A204.1 (cell line): ENCODE measurements around the gene ESR2.
A peak's percentile ranks its signal among the peaks of the same experiment; 100 is the strongest.
"Not testable (repeated sequence)": the region's sequence is repeated elsewhere in the genome, so short reads cannot be mapped to it uniquely, and the experiment has no call there.

ENCODE experiments used
- FAIRE-seq: peaks from 2 replicates; lab custom pipeline; 2012; peaks lifted over from hg19 to GRCh38; lab: Jason Lieb, UNC

ESR2 gene

DNA sequence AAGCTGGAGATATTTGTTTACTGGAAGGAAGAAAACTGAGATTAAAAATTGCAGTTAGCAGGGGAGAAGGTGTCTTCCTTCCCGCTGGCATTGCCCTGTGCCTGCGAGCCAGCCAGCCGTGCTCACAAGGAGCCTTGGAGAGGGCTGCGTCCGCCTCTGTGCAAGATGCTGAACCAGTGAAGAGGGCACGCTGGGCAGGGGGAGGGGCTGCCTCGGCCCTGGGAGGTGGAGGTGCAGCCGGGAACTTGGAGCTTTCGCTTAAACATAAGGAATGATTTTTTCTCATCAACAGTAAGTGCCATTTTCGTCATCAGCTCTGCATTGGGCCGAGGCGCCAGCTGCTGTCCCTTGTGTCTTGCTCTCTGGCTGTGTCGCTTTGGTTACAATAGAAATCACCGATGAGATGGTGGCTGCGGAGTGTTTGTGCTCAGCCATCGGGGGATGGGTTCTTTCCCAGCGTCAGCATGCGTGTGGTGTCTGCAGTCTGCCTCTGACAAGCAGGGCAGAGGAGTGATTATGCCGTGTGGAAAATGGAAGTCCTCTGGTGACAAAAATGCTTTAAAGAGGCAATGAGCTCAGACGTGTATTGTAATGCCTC is 97.3 kb downstream of the ESR2 start:
- no peak for FAIRE-seq

GRCh38 chr14:64196056-64196455 is 98.1 kb downstream of the ESR2 start:
- FAIRE-seq = no peak

DNA sequence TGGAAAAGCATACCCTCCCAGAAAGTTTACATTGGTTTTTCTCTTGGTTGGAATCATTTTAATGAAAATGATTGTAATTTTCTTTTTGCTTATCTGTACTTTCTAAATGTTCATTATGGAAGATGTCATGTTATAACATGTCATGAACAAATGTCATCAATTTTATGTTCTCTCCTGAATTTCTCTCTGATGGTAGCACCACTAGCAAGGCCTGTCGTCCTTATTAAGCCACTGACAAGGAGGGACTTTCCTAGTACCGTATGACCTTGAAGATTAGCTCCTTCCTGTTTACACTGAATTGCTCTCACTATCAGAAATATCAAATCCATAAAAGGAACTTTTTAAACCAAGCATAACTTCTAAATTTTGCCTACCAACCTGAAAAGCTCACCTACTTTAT is 99.0 kb downstream of the ESR2 start:
- no peak for FAIRE-seq

DNA sequence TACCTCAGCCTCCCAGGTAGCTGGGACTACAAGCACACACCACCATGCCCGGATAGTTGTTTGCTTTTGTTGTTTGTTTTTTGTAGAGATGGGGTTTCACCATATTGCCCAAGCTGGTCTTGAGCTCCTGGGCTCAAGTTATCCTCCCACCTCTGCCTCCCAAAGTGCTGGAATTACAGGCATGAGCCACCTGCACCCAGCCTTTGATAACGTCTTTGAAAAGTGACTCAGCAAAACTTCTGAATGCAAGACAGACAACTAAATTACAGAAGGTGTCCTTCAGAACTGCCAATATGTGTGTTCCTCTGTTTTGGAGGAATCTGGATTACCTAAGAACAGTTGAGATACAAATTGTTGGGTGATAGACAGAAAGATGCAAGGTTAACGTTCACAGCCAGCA is 99.8 kb downstream of the ESR2 start:
- no peak for FAIRE-seq

DNA sequence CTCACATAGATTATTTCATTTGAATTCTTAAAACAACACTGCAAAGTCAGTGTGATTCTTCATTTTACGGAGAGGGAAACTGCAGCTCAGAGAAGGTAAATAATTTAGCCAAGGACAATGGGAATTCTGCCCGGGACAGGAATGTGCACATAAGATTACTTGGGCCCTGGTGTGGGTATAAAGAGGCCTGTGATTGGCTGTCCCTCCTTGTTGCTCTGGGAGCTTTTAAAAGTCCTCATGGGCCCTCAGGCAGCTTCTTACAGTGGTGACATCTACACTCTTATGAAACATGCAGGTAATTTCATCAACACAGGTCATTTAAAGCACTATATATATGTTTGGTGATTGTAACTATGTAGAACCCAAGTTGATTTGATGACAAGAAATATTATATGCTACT is 100.3 kb downstream of the ESR2 start:
- no peak for FAIRE-seq

- no peak for FAIRE-seq
Measured at GRCh38 chr14:64191756-64192155, 102.4 kb downstream of the ESR2 start.

DNA sequence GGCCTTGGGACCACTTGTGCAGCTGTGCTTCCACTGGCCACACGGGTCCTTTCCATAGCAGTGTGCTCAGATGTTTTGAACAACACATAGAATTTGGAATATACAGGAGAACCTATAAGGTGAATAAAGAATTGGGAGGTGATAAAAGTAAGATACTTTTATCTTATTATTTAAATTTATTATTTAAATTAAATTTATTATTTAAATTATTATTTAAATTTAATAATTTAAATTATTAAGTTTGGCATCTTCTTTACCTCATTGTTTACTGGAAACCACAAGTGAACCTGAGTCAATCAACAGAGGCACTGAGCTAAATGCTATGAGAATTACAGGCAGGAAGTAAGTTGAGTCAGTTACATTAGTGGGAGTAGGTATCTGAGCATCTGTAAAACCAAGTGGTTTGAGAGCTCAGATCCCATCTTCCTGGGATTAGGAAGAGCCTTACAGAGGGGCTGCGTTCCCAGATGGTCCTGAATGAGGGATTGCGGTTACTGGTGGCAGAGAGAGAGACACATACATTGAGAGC is 103.1 kb downstream of the ESR2 start:
- no peak for FAIRE-seq

- peak; percentile 35 for FAIRE-seq
Measured at GRCh38 chr14:64187331-64187730, 106.8 kb downstream of the ESR2 start.

- no peak for FAIRE-seq
Measured at GRCh38 chr14:64186231-64187129, 107.7 kb downstream of the ESR2 start.

DNA sequence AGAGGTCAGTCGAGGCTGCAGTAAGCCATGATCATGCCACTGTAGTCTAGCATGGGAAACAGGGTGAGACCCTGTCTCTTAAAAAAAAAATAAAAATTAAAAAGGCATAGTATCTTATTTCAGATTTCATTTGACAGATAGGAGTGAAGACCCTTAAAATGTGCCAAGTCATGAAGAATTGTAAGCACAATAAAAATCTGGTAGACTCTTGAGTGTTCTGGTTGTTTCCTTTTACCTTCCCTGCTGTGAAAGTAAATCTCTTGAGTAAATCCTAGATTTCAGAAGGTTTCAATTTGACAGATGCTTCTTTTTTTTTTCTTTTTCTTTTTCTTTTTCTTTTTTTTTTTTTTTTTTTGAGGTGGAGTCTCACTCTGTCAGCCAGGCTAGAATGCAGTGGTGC is 109.0 kb downstream of the ESR2 start:
- no peak for FAIRE-seq

DNA sequence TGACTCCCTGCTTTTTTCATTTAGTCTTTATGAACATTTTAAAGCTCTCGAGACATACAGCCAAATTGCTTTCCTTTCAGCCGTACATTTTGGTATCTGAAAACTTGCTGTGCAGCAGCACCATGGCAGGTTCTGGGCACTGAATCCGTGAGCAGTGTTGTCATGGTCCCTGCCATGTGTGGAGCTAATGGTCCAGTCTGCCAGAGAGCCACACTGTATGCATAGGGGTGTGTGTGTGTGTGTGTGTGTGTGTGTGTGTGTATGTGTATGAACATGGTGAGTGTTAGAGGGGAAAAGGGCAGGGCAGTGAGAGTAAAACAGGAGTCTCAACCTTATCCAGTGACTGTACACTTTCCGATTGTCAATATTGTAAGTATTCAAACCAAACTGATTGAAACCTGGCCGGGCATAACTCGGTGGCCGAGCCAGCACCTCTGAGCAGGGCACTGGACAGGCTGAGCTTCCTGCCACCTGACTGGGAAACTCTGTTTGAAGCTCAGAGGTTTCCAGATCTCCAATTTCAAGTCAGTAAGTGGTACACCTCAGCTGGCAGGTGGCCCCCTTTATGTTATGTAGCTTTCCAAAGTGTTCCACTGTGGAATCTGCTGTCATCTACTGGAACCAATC is 110.0 kb downstream of the ESR2 start:
- no peak for FAIRE-seq

DNA sequence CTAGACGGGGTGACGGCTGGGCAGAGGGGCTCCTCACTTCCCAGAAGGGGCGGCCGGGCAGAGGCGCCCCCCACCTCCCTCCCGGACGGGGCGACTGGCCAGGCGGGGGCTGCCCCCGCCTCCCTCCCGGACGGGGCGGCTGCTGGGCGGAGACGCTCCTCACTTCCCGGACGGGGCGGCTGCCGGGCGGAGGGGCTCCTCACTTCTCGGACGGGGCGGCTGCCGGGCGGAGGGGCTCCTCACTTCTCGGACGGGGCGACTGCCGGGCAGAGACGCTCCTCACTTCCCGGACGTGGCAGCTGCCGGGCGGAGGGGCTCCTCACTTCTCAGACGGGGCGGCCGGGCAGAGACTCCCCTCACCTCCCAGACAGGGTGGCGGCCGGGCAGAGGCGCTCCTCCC is 111.3 kb downstream of the ESR2 start:
- not testable (repeated sequence) for FAIRE-seq

- no peak for FAIRE-seq
Measured at GRCh38 chr14:64178814-64179213, 115.4 kb downstream of the ESR2 start.

- FAIRE-seq = no peak
Measured at GRCh38 chr14:64176330-64176729, 117.8 kb downstream of the ESR2 start.

- FAIRE-seq = no peak
Measured at GRCh38 chr14:64174922-64175782, 119.0 kb downstream of the ESR2 start.

- FAIRE-seq = no peak
Measured at GRCh38 chr14:64170181-64170580, 124.0 kb downstream of the ESR2 start.

- no peak for FAIRE-seq
Measured at GRCh38 chr14:64159588-64159987, 134.6 kb downstream of the ESR2 start.

DNA sequence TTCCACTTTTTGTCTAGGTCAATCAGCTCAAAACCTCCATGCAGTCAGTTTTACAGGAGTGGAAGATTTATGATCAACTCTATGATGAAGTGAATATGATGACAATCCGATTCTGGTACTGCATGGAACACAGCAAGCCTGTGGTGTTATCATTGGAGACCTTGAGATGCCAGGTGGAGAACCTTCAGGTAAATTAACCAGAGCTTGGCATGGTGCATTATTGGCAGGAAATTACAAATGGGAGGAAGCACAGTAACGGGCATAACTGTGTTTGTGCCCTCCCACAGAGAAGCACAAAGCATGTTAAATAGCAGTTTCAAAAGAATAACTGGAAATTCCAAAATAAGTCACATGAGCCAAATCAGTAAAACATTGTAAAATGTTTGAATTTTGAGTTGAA is 135.6 kb downstream of the ESR2 start:
- FAIRE-seq = no peak

GRCh38 chr14:64149921-64150320 is 144.2 kb downstream of the ESR2 start:
- no peak for FAIRE-seq

DNA sequence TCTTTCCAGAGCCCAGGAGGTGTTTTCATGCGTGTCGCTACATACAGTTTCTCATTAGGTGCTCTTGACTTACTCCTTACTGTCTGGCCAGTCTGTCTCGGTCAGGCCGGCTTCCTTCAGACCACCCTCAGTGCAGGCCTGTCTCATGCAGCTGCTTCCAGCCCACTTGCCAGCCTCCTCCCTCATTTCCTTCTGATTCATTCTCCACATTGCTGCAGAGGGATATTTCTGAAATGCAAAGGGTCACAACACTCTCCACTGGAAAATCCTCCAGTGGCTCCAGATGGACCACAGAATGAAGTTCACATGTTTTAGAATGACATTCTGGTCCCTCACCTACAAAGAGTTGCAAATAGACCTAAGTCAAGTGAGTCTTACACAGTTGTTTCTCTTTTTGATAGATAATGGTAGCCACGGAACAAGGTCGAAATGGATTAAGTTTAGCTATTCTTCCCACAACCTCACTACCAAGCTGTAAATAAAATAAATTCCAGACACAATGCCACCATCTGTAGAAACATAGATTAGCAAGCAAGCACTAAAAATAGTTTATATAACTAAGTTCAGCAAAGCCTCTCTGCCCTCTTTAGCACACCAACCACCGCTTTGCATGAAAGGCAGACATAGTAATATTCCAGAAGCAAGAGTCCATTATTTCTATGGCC is 146.9 kb downstream of the ESR2 start:
- no peak for FAIRE-seq

DNA sequence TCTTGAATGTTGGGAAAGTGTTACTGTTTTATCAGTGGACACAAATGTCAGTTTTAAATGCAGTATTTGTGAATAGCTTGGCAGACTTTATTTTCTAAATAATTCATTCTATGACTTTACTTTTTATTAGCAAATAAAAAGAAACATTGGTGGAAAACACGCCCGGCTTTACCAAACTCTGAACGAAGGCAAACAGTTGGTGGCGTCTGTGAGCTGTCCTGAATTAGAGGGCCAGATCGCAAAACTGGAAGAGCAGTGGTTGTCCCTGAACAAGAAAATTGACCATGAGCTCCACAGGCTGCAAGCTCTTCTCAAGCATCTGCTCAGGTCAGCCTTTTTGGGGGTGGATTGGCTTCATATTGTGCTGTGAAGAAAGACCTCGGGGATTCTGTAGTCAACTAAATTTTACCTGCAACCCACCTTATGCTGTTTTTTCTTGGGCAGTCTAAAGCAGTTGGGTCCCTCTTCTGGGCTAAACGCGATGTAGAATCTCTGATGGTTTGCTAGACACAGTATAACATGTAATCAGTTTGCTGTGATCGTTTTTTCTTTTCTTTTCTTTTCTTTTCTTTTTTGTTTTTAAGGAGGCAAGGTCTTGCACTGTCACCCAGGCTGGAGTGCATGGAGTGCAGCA is 156.4 kb downstream of the ESR2 start:
- peak; percentile 85 for FAIRE-seq
